GM19468 (cell line): ENCODE results near the gene CCNL1.

Experiments
- ATAC-seq: cut with Tn5 transposase; IDR thresholded peaks from one replicate; pipeline ENCODE4 v1.9.1; 2021; ENCODE audit warnings: mild to moderate bottlenecking, moderate library complexity, moderate number of reproducible peaks; ENCODE audit not compliant: unreplicated experiment; ENCODE audit errors: extremely low read depth

CCNL1 gene

GRCh38 chr3:157127831-157128767, 31.8 kb downstream of the CCNL1 start:
- no peak for ATAC-seq

GRCh38 chr3:157127268-157127667, 32.7 kb downstream of the CCNL1 start:
- no peak for ATAC-seq

- ATAC-seq = no peak
Observed at GRCh38 chr3:157126365-157126764, 33.6 kb downstream of the CCNL1 start.

GRCh38 chr3:157125101-157125500, 34.8 kb downstream of the CCNL1 start:
- no peak for ATAC-seq

- ATAC-seq = no peak
Observed at GRCh38 chr3:157123621-157124020, 36.3 kb downstream of the CCNL1 start.

- no peak for ATAC-seq
Observed at GRCh38 chr3:157122832-157123427, 37.0 kb downstream of the CCNL1 start.

- no peak for ATAC-seq
Observed at GRCh38 chr3:157122116-157122515, 37.8 kb downstream of the CCNL1 start.

GRCh38 chr3:157121522-157121921, 38.4 kb downstream of the CCNL1 start:
- ATAC-seq = no peak

GRCh38 chr3:157120071-157120892, 39.7 kb downstream of the CCNL1 start:
- ATAC-seq = no peak

- no peak for ATAC-seq
Observed at GRCh38 chr3:157119369-157119951, 40.5 kb downstream of the CCNL1 start.

GRCh38 chr3:157117875-157118654, 41.9 kb downstream of the CCNL1 start:
- no peak for ATAC-seq

- ATAC-seq = no peak
Observed at GRCh38 chr3:157117206-157117605, 42.7 kb downstream of the CCNL1 start.

- no peak for ATAC-seq
Observed at GRCh38 chr3:157116017-157116416, 43.9 kb downstream of the CCNL1 start.

GRCh38 chr3:157115069-157116006, 44.6 kb downstream of the CCNL1 start:
- ATAC-seq = no peak

GRCh38 chr3:157113832-157114505, 46.0 kb downstream of the CCNL1 start:
- no peak for ATAC-seq

GRCh38 chr3:157112536-157112935, 47.4 kb downstream of the CCNL1 start:
- no peak for ATAC-seq

- ATAC-seq = no peak
Observed at GRCh38 chr3:157111518-157111917, 48.4 kb downstream of the CCNL1 start.

GRCh38 chr3:157110761-157111278, 49.1 kb downstream of the CCNL1 start:
- ATAC-seq = no peak
